GM21515 (cell line): ENCODE data around the gene SCART1.
"Not testable (repeated sequence)": the region's sequence is repeated elsewhere in the genome, so short reads cannot be mapped to it uniquely, and the experiment has no call there.

Experiments
- ATAC-seq: cut with Tn5 transposase; IDR thresholded peaks from one replicate; pipeline ENCODE4 v1.9.1; 2021; ENCODE audit not compliant: unreplicated experiment

SCART1 gene

DNA sequence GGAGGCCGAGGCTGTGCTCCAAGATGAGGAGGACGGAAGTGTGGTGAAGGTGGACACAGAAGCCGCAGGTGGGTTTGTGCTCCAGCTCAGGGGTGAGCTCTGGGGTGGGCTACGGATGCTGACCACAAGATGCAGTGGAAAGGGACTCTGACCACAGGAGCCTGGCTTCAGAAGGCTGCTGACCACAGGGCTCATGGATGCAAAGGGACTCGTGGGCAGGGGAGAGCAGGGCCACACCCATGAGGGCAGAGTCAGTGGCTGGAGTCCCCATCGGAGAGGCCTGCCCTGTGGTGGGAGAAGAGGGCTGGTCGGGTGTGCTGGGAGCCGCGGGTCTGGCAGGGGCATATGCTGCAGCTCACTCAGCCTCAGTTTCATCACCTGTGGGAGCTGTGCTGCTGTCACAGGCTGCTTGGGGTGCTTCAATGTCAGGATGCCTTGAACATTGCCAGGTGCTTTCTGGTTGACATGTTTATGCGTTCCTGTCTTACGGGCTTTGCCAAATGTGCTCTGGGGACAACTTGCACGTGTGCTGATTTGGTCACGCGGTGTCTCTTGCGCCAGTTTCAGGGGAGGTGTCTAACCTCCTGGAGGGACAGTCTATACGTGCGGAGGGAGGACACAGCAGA is 13.7 kb downstream of the SCART1 start:
- ATAC-seq, result no peak

DNA sequence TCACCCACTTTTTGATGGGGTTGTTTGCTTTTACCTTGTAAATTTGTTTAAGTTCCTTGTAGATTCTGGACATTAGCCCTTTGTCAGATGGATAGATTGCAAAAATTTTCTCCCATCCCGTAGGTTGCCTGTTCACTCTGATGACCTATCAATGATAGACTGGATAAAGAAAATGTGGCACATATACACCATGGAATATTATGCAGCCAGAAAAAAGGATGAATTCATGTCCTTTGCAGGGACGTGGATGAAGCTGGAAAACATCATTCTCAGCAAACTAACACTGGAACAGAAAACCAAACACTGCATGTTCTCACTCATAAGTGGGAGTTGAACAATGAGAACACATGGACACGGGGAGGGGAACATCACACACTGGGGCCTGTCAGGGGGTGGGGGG is 15.5 kb downstream of the SCART1 start:
- not testable (repeated sequence) for ATAC-seq

DNA sequence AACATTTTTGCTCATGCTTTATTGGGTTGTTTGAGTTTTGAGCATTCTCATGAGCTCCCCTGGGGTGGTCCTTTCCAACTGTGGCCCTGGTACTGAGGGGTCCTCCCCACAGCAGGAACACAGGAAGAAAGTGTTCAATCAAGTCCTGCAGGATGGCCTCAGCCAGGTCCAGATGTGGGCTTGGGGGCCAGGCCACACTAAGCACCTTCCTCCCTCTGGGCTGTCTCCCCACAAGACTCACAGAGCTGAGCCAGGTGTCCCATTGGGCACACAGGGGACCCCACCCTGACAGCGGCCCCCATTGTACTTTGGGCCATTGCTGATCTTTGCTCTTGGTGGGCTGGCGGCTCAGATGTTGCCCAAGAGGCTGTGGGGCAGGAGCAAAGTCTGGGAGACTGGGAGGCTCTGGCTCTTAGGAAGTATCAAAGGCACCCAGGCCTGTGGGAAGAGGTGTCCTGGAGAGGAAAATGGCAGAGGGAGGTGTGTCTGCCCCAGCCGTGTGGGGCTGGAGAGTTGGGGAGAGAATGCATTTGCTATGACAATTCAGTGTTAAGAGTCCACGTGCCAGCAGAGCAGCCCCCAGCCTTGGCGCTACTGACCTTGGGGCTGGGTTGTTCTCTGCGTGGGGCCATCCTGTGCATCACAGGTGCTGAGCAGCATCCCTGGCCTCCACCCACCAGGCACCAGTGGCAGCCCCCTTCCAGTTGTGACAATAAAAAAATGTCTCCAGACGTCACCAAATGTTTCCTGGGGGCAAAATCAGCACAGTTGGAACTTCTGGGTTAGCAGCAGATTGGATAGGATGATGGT is 17.8 kb downstream of the SCART1 start:
- no peak for ATAC-seq

DNA sequence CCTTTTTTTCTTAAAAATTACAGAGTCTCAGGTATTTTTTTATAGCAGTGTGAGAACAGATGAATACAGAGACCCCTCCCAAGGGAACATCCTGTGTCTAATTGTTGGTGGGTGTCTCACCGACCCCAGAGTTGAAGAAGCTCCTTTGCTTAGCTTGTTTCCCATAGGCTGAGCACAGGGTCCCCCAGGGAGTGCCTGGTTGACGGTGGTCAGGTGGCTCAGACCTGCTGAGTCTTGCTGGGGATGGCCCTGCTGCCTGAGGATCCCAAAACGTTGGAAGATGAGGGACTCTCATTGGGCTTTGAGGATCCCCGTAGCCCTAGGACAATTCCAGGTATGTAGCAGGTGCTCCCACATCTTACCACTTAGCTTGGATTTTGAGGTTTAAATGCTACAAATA is 19.5 kb downstream of the SCART1 start:
- no peak for ATAC-seq

DNA sequence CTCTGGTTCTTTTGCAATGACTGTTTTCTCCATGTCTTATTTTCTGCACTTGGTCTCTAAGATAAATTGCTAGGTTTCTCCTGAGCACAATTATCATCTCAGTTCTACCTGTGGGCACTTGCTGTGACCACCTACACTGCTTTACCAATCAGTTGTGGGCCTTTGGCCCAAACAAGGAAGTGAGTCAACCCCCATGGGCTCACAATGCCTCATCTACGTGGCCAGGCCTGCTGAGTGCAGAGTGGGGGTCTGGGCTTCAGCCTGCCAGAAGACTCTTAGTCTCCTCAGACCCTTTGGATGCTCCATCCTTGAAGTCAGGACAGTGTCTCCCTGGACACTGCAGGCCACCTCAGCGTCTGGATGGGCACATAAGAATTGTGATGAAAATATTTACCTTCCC is 20.3 kb downstream of the SCART1 start:
- ATAC-seq, result no peak

DNA sequence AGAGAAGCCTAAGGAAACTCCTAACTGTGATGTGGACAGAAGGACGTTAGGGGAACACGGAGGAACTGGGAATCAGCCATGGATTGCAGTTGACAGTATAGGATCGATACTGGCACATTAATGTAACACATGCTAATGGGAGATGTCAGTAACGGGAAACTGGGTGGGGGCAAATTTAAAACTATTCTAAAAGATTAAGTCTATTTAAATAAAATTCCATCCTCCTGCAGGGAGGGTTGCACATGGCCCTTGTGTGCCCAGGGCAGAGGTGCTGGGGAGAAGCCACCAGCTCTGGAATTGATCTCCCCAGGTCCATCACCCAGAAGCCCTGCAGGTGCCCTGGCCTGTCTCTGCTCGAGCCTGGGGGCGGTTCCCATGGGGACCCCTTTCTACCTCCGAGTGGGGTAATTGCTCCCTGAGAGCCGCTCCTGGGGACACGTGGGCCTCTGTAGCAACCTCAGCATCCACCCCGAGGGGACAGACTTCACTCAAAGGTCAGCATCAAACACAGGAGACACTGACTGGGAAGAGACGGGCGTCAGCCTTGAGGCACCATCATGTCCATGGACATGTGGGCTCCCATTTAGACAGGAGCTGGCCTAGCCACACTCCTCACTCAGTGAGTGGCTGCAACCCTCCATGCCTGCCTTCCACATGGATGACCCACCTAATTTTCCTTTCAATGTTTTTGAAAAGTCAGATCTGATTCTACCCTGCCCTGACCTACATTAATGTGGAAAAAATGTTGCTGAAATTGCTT is 21.1 kb downstream of the SCART1 start:
- no peak for ATAC-seq

DNA sequence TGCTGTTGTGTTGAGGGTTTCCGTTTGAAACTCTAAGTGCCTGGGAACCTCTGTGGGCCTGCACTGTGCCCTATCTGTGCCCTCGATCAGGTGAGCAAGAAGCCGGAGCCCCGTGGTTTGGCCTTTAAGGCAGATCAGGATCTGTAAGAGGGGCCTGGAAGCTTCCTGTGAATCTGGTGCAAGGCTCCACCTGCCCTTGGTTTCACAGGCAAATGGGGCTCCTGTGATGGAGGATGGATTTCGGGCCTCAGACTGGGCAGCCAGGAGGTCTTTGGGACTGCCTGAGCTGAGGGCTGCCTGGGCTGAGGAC is 21.6 kb downstream of the SCART1 start:
- ATAC-seq, result no peak

DNA sequence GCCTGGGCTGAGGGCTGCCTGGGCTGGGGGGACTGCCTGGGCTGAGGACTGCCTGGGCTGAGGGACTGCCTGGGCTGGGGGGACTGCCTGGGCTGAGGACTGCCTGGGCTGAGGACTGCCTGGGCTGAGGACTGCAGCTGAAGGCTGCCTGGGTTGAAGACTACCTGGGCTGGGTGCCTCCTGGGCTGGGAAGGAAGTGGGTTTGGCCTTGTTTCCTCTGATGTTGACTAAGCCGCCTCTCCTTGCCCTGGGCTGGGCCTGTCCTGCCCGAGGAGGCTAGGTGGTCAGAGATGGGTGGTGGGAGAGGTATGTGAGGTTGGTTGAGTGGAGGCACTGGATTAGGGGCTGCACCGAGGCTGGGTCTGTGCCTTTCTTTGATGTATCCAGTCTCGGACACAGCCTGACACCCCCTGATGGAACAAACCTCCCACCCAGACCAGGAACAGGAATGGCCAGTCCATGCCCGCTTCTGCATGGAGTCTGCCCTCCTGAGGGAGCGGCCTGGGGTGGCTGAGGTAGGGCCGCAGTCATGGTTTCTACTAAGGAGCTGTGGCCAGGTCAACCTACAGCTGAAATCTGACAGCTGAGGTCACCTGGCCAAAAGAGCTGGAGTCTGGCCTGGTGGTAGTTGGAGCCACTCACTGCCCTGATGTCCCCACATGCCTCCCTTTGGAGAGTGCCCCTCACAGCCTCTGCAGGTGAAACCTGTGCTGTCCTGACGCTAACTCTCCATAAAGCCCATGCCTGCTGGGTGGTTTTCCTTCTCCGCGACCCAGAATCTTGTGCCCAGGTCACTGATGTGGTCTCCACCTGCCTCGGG is 22.3 kb downstream of the SCART1 start:
- no peak for ATAC-seq

DNA sequence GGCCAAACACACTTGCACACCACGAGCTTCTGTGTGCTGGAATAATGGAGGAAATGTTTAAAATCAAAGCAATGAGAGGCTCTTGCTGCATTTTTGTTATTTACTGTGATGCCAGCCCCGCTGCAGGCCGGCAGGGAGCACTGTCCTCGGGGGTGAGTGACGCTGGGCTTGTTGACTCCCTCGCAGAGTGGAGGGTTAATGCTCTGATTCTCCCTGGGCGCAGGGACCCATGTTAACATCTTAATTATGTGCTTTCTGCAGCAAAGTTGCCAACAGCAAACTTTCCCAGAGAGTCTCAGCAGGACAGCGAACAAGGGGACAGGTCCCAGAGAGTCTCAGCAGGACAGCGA is 22.9 kb downstream of the SCART1 start:
- no peak for ATAC-seq

DNA sequence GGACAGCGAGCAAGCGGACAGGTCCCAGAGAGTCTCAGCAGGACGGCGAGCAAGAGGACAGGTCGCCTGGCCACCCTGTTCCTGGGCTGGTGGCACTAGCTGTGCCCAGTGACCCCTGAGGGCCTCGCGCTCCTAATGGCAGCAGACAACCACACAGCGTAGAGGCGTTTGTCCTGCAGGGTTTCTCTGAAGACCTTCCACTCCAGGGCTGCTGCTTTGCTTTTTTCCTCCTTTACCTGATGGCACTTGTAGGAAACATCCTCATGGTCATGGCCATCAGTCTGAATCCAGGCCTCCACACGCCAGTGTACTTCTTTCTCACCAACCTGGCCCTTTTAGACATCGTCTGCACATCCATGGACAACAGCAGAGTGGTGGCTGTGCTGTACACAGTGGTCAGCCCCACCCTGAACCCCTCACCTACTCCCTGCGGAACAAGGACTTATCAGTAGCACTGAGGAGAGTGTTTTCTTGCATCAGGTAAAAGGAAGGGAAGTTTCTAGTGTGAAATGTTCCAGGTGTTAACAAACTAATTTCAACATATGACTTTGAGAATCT is 27.4 kb downstream of the SCART1 start:
- no peak for ATAC-seq

DNA sequence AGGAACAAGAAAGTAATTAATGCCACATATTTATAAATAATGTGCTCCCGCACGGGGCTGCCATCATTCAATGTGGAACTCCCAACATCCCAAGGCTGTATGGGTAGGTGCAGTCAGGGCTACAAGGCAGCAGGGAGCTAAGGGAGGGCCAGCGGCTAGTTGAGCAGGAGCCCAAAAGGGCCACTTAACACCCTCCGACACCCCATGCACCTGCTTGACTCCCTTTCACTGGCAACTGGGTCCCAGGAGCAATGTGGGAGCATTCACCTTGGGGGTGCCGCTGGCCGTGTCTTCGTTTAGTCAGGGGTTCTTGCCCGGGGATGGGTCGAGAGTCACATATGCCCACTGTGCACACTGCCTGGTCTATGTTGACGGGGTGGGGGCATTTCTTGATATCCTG is 27.9 kb downstream of the SCART1 start:
- no peak for ATAC-seq

DNA sequence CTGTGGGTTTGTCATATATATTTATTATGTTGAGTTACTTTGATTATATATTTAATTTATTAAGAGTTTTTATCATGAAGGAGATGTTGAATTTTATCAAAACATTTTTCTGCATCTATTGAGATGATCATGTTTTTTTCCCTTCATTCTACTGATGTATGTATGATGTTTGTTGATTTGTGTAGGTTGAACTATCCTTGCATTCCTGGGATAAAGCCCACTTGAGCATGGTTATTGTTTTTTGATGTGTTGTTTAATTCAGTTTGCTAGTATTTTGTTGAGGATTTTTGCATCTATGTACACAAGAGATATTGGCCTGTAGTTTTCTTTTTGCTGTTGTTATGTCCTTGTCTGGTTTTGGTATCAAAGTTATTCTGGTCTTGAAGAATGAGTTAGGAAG is 31.1 kb downstream of the SCART1 start:
- ATAC-seq, result no peak

DNA sequence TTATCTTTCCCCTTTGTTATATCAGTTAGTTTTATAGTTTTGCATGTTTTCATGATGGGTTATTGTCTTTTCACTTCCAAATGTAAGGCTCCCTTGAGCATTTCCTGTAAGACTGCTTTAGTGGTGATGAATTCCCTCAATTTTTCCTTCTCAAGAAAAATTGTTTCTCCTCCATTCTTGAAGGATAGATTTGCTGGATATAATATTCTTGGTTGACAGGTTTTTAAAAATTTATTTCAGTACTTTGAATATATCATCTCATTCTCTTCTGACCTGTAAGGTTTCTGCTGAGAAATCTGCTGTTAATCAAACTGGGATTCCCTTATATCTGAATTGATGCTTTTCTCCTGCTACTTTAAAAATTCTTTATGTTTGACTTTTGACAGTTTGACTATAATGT is 33.3 kb downstream of the SCART1 start:
- no peak for ATAC-seq

DNA sequence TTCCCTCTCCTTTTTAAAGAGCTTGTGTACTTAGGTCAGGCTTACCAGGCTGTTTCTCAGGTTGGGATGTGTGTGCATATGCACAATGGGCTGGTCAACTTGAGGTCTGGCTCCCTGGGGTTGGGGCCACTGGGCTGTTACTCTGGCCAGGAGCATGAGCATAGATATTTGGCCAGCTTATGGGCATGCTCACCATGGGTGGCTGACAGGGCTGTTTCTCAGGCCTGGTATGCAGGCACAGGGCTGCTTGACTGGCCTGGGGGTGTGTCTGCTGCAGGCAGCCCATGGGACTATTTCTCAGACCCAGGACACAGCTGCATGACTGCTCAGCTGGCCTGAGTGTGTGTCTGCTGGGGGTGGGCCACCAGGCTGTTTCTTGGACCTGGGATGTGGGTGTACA is 34.6 kb downstream of the SCART1 start:
- no peak for ATAC-seq

DNA sequence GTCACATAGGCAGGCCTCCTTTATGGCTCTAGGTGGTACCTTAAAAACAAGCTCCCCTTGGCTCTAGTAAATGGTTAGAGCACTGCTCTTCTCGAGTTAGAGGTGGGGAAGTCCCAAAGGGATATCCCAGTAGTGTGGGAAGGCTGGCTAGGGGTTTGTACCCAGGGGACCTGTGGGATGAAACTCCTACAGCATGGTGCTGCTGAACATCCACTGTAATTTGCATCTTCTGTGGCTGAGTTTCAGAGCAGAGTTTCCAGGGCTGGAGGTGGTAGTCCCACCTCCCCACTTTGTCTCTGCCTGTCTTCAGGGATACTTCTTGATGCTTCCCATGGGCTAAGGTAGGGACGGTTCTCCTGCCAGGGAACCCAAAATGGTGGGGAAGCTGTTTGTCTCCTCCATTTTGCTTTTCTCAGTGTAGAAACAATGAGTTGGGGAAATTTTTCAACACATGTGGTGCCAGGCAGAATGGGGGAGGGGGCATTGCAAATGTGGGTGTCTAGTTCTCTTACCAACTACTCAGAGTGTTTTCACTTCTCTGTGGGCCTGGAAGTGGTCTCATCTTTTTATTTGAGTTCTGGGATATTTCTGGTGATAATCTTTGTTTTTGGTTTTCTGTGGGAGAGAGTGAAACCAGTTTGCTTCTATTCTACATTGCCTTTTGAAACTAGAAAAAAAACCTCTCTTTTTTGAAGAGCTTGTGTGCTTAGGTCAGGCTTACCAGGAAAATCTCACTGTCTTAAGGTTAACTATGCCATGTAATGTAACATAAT is 36.3 kb downstream of the SCART1 start:
- no peak for ATAC-seq

DNA sequence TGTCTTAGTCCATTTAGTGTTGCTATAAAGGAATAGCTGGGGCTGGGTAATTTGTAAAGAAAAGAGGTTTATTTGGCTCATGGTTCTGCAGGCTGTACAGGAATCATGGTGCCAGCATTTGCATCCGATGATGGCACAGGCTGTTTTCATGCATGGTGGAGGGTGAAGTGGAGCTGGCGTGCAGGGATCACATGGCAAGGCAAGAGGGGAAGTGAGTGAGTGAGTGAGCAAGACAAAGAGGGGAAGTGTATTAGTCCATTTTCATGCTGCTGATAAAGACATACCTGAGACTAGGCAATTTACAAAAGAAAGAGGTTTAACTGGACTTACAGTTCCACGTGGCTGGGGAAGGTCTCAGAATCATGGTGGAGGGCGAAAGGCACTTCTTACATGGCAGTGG is 39.8 kb downstream of the SCART1 start:
- ATAC-seq, result not testable (repeated sequence)

DNA sequence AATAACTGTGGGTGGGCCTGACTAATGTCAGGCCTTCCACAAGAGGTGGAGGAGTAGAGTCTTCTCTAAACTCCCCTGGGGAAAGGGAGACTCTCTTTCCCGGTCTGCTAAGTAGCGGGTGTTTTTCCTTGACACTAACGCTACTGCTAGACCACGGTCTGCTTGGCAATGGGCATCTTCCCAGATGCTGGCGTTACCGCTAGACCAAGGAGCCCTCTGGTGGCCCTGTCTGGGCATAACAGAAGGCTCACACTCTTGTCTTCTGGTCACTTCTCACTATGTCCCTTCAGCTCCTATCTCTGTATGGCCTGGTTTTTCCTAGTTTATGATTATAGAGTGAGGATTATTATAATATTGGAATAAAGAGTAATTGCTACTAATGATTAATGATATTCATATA is 43.6 kb downstream of the SCART1 start:
- ATAC-seq, result not testable (repeated sequence)

DNA sequence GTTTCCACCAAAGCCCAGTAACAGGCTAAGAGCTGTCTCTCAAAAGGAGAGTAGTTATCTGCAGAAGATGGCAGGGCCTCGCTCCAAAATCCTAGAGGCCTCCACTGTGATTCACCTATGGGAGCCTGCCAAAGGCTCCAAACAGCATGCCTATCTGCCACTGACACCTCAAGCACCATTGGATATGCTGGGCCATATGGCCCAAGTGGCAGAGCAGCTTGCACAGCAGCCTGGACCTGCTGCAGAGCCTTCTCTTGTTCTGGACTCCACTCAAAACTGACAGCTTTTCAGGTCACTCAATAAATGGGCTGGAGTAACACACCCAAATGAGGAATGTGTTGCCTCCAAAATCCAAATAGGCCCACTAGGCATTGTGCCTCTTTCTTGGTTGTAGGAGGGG is 45.4 kb downstream of the SCART1 start:
- not testable (repeated sequence) for ATAC-seq

DNA sequence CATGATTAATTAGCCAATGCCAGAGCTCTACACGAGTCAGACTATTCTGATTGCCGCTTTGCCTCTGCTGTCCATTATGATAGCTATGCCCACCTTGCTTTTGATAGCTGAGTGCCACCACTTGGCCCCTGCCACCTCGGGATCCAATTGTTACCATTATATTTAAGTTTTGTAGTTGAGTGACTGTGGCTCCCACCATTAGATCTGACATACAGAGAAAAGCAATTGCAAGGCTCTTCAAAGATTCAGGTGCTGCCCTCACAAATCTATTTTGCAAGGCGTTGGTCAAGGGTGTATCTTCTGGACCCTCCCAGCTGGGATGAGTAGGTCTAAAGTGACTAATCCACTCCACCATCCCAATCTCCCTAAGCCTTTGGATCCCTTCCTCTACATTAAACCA is 47.2 kb downstream of the SCART1 start:
- not testable (repeated sequence) for ATAC-seq

DNA sequence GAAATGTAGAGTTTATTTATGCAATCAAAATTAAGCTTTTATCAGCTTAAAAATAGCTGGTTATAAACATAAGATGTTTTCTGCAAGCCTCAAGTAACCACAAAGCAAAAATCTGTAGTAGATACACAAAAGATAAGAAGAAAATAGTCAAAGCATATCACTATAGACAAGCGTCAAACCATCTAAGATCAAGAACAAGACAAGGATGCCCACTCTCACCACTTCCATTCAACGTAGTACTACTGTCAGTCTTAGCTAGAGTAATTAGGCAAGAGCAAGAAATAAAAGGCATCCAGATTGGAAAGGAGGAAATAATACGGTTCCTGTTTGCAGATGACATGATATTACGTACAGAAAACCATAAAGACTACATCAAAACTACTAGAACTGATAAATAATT is 56.0 kb downstream of the SCART1 start:
- ATAC-seq, result no peak
